ENCODE results near the gene EEF2K.

DNA sequence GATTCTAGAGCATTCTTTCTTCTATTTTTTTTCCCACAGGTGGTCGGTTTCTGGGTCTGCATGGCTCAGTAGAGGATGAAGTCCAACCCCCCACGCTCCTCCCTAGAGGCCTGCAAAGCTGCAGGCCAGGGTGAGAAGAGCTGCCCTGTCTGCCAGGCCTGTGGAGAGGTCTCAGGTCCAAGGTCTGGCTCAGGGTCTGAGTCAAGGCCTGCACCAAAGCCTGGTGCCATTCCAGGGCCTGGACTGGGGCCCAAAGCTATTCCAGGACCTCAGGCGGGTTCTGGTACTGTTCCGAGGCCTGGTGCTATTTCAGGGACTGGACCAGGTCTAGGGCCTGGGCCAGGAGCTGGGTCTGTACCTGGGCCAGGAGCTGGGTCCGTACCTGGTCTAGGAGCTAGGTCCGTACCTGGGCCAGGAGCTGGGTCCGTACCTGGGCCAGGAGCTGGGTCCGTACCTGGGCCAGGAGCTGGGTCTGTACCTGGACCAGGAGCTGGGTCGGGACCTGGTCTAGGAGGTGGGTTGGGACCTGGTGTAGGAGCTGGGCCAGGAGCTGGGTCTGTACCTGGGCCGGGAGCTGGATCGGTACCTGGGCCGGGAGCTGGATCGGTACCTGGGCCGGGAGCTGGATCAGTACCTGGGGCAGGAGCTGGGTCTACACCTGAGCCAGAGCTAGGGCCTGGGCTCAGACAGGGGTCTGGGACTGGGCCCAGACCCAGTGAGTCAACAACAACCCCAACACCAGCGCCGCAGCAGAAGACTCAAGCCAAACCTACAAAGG is 40.4 kb upstream of the EEF2K start:
- TF ChIP-seq, protein P1, sequence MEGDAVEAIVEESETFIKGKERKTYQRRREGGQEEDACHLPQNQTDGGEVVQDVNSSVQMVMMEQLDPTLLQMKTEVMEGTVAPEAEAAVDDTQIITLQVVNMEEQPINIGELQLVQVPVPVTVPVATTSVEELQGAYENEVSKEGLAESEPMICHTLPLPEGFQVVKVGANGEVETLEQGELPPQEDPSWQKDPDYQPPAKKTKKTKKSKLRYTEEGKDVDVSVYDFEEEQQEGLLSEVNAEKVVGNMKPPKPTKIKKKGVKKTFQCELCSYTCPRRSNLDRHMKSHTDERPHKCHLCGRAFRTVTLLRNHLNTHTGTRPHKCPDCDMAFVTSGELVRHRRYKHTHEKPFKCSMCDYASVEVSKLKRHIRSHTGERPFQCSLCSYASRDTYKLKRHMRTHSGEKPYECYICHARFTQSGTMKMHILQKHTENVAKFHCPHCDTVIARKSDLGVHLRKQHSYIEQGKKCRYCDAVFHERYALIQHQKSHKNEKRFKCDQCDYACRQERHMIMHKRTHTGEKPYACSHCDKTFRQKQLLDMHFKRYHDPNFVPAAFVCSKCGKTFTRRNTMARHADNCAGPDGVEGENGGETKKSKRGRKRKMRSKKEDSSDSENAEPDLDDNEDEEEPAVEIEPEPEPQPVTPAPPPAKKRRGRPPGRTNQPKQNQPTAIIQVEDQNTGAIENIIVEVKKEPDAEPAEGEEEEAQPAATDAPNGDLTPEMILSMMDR (IDR thresholded peaks at IDR 0.05), result no peak
- TF ChIP-seq JUNB (IDR thresholded peaks at IDR 0.05) (no peak), CEBPB (IDR thresholded peaks at IDR 0.05) (no peak), USF2 (IDR thresholded peaks at IDR 0.05) (no peak), REST (IDR thresholded peaks at IDR 0.05) (no peak), ZFP36 (IDR thresholded peaks at IDR 0.05; ENCODE audit: borderline replicate concordance, partially characterized antibody) (no peak), RAD21 (conservative IDR thresholded peaks at IDR 0.05 in 1 of 2, IDR thresholded peaks at IDR 0.05 in 1 of 2) (no peak), POLR2AphosphoS2 (conservative IDR thresholded peaks at IDR 0.05; ENCODE audit: low read length) (no peak), RNF2 (IDR thresholded peaks at IDR 0.05; ENCODE audit: borderline replicate concordance, low read depth) (no peak), CHD2 (IDR thresholded peaks at IDR 0.05; ENCODE audit: low read length, partially characterized antibody) (no peak)
